Measurements from ENCODE around the gene LRCH1.

- TF ChIP-seq POLR2A (IDR thresholded peaks at IDR 0.05; ENCODE audit: low read length) (no peak), GATA1 (IDR thresholded peaks at IDR 0.05; ENCODE audit: low read depth, low read length) (no peak)
Observed at GRCh38 chr13:46668302-46668720, 115.3 kb downstream of the LRCH1 start.

Measured in erythroblast (primary cell).